Measurements from ENCODE around the gene FAM47E. TPM values are rescaled to one million over a fixed set of nuclear protein-coding genes. Genes with fewer than 3 reads are reported as not detected.

FAM47E gene
- total RNA-seq, 1 experiment from 2014 or later, result 0.72 TPM

GRCh38 chr4:76307660-76308014 is 56.1 kb downstream of the FAM47E start:
- no peaks in the 10 kb centered on the region; the same call in 1 of the 2 replicates for H3K4me1 ChIP-seq (ENCODE audit: control insufficient read depth, insufficient read depth, low read length)
- no peaks in the 10 kb centered on the region for H3K27me3 ChIP-seq (ENCODE audit: control insufficient read depth, insufficient read depth, low read length)
- intact Hi-C loops (cut with micrococcal nuclease; ENCODE audit: unreplicated experiment), result no loop called here
- peak overlapping the region; percentile 81; the same call in 1 of the 2 replicates for H3K27ac ChIP-seq (ENCODE audit: low read length)
- no peak for ATAC-seq
- in situ Hi-C loops (cut with HindIII; ENCODE audit: low pct_unique_long_range_greater_than_20kb, low sequenced_read_pairs), result no loop called here
- H3K9me3 ChIP-seq (ENCODE audit: control insufficient read depth, insufficient read depth, low read depth, low read length), result no peaks in the 10 kb centered on the region
- DNase-seq (ENCODE audit: low read depth, low spot score), result no peak
- POLR2A ChIA-PET, result interaction anchor here (0.5 kb wide), 1 partner anchor 131 kb away, joined by 7 read pairs; no protein-coding TSS in a partner anchor
- CTCF ChIA-PET, result interaction anchor here (0.6 to 0.7 kb wide), 2 partner anchors 24 to 197 kb away, joined by 3 read pairs; no protein-coding TSS in a partner anchor
- peak overlapping the region; percentile 77 to 88 for H3K4me3 ChIP-seq (ENCODE audit: low read depth in 2 of 2, low read length in 2 of 2)
- TF ChIP-seq POLR2AphosphoS5 (IDR thresholded peaks at IDR 0.05; ENCODE audit: low read depth, low read length) (no peak), TCF7L2 (IDR thresholded peaks at IDR 0.05; ENCODE audit: low read depth, low read length) (no peak), SIN3A (IDR thresholded peaks at IDR 0.05; ENCODE audit: borderline replicate concordance, insufficient read depth, low read depth, low read length) (no peak), REST (IDR thresholded peaks at IDR 0.05; ENCODE audit: insufficient read depth in 1 of 2, low read depth in 2 of 2, low read length in 1 of 2) (no peak)
- TF ChIP-seq, protein P1, sequence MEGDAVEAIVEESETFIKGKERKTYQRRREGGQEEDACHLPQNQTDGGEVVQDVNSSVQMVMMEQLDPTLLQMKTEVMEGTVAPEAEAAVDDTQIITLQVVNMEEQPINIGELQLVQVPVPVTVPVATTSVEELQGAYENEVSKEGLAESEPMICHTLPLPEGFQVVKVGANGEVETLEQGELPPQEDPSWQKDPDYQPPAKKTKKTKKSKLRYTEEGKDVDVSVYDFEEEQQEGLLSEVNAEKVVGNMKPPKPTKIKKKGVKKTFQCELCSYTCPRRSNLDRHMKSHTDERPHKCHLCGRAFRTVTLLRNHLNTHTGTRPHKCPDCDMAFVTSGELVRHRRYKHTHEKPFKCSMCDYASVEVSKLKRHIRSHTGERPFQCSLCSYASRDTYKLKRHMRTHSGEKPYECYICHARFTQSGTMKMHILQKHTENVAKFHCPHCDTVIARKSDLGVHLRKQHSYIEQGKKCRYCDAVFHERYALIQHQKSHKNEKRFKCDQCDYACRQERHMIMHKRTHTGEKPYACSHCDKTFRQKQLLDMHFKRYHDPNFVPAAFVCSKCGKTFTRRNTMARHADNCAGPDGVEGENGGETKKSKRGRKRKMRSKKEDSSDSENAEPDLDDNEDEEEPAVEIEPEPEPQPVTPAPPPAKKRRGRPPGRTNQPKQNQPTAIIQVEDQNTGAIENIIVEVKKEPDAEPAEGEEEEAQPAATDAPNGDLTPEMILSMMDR (IDR thresholded peaks at IDR 0.05), result no peak
- no peaks in the 10 kb centered on the region; the same call in none of the 2 replicates for H3K36me3 ChIP-seq (ENCODE audit: control insufficient read depth, insufficient read depth, low read length)
- BruUV-seq (replicated peaks), result no TSS peak

DNA sequence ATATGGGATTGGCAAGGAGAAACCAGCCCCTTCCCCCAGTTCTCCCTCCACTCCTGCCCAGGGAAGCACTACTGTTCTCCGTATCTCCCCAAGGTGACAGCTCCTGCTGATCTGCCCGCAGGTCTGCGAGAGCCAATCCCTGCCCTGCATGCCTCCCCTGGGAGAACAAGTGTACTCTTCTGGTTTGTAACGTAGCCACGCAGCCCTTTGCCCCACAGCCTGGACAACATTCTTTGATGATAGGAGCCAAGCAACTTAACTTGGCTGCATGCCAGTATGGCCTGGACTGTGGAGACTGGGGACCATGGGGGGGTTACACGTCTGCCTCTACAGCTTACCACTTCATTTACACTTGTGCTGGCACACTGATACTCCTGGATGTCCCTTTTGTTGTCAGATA is 57.0 kb downstream of the FAM47E start:
- TF ChIP-seq REST (IDR thresholded peaks at IDR 0.05; ENCODE audit: insufficient read depth in 1 of 2, low read depth in 2 of 2, low read length in 1 of 2), result no peak
- TF ChIP-seq, protein P1 (IDR thresholded peaks at IDR 0.05), result no peak
- H3K4me1 ChIP-seq (ENCODE audit: control insufficient read depth, insufficient read depth, low read length), result no peaks in the 10 kb centered on the region; the same call in 1 of the 2 replicates
- no peaks in the 10 kb centered on the region for H3K9me3 ChIP-seq (ENCODE audit: control insufficient read depth, insufficient read depth, low read depth, low read length)
- intact Hi-C loops (cut with micrococcal nuclease; ENCODE audit: unreplicated experiment), result no loop called here
- H3K27ac ChIP-seq (ENCODE audit: low read length), result no peak overlapping the region
- no peak overlapping the region for H3K4me3 ChIP-seq (ENCODE audit: low read depth in 2 of 2, low read length in 2 of 2)
- H3K36me3 ChIP-seq (ENCODE audit: control insufficient read depth, insufficient read depth, low read length), result no peaks in the 10 kb centered on the region; the same call in none of the 2 replicates
- DNase-seq (ENCODE audit: low read depth, low spot score) (no peak), ATAC-seq (no peak)
- ChIA-PET CTCF (no interaction called here), POLR2A (no interaction called here)
- H3K27me3 ChIP-seq (ENCODE audit: control insufficient read depth, insufficient read depth, low read length), result no peaks in the 10 kb centered on the region
- BruUV-seq (replicated peaks), result no TSS peak
- in situ Hi-C loops (cut with HindIII; ENCODE audit: low pct_unique_long_range_greater_than_20kb, low sequenced_read_pairs), result no loop called here

All from Panc1 (cell line).